Left lung (tissue), 10 donors: ENCODE results near the gene MED12L. TPM values are rescaled to one million over a fixed set of nuclear protein-coding genes. Genes with fewer than 3 reads are reported as not detected.

Source experiments
- ATAC-seq: fragments of 200-7000 bp; cut with Tn5 transposase; one replicate; pipeline ENCODE4 v1.9.1; 2020; ENCODE audit warnings: moderate library complexity
- DNase-seq, 4 donors: peaks; one replicate each; pipeline ENCODE4 v3.0.0-alpha.2; 2013 to 2020
- H3K27ac ChIP-seq, 2 donors: fragments of 200-600 bp; sonication (generic) in 1 of 2; one replicate each; pipeline versions ENCODE4 v1.5.0 to v1.8.0; 2020 to 2021
- H3K27me3 ChIP-seq, 2 donors: fragments of 200-600 bp; sonication (generic) in 1 of 2; one replicate each; pipeline versions ENCODE4 v1.5.0 to v1.8.0; 2020 to 2021
- H3K36me3 ChIP-seq, 2 donors: fragments of 200-600 bp; sonication (generic) in 1 of 2; one replicate each; pipeline versions ENCODE4 v1.5.0 to v1.8.0; 2020 to 2021
- H3K4me1 ChIP-seq, 2 donors: fragments of 200-600 bp; one replicate each; pipeline ENCODE4 v1.8.0; 2021
- H3K4me3 ChIP-seq, 2 donors: fragments of 200-600 bp; sonication (generic) in 1 of 2; one replicate each; pipeline versions ENCODE4 v1.5.0 to v1.8.0; 2020 to 2021; ENCODE audit warnings: mild to moderate bottlenecking in 1 of 2
- H3K9me3 ChIP-seq, 2 donors: fragments of 200-600 bp; sonication (generic) in 1 of 2; one replicate each; pipeline versions ENCODE4 v1.5.0 to v1.8.0; 2020 to 2021
- intact Hi-C, 2 donors: fragments of 100-400 bp; cut with DNase I; formaldehyde crosslinking; loops; one replicate each; pipeline versions ENCODE4 v1.11.2 to v1.14.2; 2022
- polyA plus RNA-seq, 6 donors: library from polyadenylated mRNA; unstranded; fragments of 120-200 nt; gene quantifications; one replicate each; pipeline ENCODE4 v1.2.1, GENCODE V29; 2013; ENCODE audit not compliant: insufficient read length in 6 of 6
- total RNA-seq, 2 donors: library from RNA; stranded (reverse); fragmentation: NEBNext Ultra II Directional; extraction: Animal tissue kit (Norgen Biotek cat#: 25700); gene quantifications; one replicate each; pipeline ENCODE4 v1.2.1, GENCODE V29; 2021
- TF ChIP-seq, protein P1 (sequence below), 2 donors: fragments of 200-600 bp; sonication (generic) in 1 of 2; IDR thresholded peaks; one replicate each; pipeline versions ENCODE4 v1.5.0 to v1.8.0; 2021; ENCODE audit warnings: antibody characterized with exemption in 2 of 2
- donor health status: DM: no; HTN: yes; CAD: no.
- donor health status: DM: no; HTN: no; CAD: no.

The MED12L gene
- total and polyA plus RNA-seq, 8 donors: 0.66 to 1.0 (median 0.77) TPM

DNA sequence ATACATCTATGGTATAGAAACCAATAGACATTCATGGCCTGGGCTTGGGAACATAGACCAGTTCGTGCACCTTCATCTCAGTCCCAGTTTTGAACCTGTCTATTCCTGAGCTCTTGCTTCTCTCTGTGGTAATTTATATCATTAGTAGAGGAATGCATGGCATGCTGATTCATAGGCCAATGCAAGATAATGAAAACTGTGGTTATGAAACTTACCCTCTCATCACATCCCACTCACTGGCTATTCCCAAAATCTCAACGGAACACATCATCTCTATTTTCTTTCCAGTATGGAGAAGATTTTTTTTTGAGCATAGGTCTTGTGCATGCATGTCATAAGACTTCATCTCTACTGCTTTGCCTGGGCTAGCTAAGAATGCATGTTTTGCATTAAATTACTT, 317.8 kb downstream of the MED12L start:
- H3K36me3 ChIP-seq: no peaks in the 10 kb centered on the region
- no peaks in the 10 kb centered on the region for H3K9me3 ChIP-seq
- H3K27me3 ChIP-seq: no peaks in the 10 kb centered on the region
- TF ChIP-seq, protein P1, sequence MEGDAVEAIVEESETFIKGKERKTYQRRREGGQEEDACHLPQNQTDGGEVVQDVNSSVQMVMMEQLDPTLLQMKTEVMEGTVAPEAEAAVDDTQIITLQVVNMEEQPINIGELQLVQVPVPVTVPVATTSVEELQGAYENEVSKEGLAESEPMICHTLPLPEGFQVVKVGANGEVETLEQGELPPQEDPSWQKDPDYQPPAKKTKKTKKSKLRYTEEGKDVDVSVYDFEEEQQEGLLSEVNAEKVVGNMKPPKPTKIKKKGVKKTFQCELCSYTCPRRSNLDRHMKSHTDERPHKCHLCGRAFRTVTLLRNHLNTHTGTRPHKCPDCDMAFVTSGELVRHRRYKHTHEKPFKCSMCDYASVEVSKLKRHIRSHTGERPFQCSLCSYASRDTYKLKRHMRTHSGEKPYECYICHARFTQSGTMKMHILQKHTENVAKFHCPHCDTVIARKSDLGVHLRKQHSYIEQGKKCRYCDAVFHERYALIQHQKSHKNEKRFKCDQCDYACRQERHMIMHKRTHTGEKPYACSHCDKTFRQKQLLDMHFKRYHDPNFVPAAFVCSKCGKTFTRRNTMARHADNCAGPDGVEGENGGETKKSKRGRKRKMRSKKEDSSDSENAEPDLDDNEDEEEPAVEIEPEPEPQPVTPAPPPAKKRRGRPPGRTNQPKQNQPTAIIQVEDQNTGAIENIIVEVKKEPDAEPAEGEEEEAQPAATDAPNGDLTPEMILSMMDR (IDR thresholded peaks at IDR 0.05): no peak
- no peak overlapping the region for H3K4me3 ChIP-seq
- ATAC-seq (peak; percentile 16), DNase-seq (no peak)
- no peak overlapping the region for H3K27ac ChIP-seq
- peaks cover 0 to 18% of the 10 kb centered on the region in 2 donors for H3K4me1 ChIP-seq
- intact Hi-C loops: no loop called here

DNA sequence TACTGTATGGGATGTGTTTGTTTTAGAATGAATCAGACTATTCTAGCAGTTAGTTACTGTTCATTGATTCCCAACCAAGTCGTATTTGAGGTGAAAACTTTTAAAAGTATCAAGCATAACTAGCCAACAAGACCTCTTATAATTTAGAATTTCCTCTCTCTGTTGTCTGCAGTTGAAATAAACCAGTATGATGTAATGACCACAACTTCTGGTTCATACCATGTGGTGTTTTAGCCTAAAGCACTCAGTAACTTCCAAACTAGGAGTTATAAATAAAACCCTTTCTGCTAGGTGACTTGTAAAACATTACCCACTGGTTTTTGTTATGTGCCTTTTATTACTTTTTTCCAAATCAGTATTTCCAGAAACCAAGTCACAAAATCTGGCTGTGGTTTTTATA, 318.9 kb downstream of the MED12L start:
- Histone ChIP-seq H3K4me3 (no peak overlapping the region), H3K27me3 (no peaks in the 10 kb centered on the region), H3K9me3 (no peaks in the 10 kb centered on the region), H3K4me1 (peaks cover 0 to 9% of the 10 kb centered on the region in 2 donors), H3K36me3 (no peaks in the 10 kb centered on the region), H3K27ac (no peak overlapping the region)
- peak; percentile 32 for ATAC-seq
- DNase-seq: no peak
- TF ChIP-seq, protein P1 (IDR thresholded peaks at IDR 0.05): no peak
- intact Hi-C loops: no loop called here

DNA sequence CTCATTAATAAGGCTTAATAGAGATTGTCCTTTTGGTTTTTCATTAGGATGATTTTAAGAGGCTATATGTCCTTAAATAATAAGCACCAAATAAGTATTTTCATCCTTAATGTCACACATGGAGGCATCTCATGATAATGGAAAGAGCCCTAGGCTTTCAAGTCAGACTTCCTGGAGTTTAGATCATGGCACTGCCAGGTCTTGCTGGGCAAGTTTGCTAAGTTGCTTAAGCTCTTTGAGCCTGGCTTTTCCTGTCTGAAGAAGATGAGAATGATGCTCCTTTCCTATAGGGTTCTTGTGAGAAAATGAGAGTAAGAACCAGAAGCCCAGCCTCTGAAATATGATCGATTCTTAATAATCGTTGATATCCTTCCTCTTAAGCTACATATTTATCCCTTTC, 322.5 kb downstream of the MED12L start:
- Histone ChIP-seq H3K27ac (no peak overlapping the region), H3K9me3 (no peaks in the 10 kb centered on the region), H3K4me1 (peaks cover 0 to 8% of the 10 kb centered on the region in 2 donors), H3K4me3 (no peak overlapping the region), H3K27me3 (no peaks in the 10 kb centered on the region), H3K36me3 (no peaks in the 10 kb centered on the region)
- intact Hi-C loops: no loop called here
- TF ChIP-seq, protein P1 (IDR thresholded peaks at IDR 0.05): no peak
- ATAC-seq (no peak), DNase-seq (no peak)

DNA sequence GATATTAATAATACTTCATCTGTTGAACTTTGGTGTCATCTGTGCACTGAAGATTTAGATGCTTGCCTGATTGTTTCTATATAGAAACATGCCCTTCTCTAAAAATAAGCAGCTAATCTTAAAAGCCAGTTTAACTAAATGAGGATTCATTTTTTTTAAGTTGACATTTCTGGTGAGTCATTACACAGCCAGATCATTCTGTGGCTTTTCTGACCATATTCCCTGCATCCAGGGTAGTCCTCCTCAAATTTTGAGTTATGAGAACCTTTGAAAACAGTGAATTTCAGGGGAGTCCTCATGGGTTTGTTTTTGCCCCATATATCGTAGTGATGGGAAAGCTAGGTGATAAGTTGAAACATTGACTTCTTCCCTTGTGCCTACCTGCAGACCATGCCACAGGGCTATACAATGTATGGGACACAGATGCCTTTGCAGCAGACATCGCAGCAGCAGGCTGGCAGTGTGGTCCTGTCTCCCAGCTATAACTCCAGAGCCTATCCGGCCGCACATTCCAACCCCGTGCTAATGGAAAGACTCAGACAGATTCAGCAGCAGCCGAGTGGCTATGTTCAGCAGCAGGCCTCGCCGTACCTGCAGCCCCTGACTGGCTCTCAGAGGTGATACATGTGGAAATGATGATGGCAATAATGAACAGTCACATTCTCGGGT, 325.6 kb downstream of the MED12L start:
- no peak for ATAC-seq
- Histone ChIP-seq H3K36me3 (no peaks in the 10 kb centered on the region), H3K27me3 (no peaks in the 10 kb centered on the region), H3K9me3 (no peaks in the 10 kb centered on the region), H3K4me3 (no peak overlapping the region), H3K27ac (no peak overlapping the region), H3K4me1 (no peaks in the 10 kb centered on the region)
- intact Hi-C loops: no loop called here
- DNase-seq: peak in 1 of 4 donors; percentile 50
- TF ChIP-seq, protein P1 (IDR thresholded peaks at IDR 0.05): no peak

DNA sequence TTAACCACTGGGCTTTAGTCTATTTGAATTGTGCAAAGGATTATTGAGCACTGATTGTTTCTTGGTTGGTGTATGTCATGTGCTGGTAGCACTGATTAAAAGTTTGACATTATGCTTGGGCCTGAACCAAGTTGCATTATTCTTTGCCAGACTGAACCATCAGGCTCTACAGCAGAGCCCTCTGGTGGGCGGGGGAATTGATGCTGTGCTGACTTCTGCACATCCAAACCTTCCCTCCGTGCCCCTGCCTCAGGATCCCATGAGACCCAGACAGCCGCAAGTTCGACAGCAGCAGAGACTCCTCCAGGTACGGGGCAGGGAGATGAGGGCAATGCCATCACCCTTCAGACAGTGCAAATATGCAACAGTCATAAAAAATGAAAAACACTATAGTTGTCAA, 327.5 kb downstream of the MED12L start:
- no peaks in the 10 kb centered on the region for H3K36me3 ChIP-seq
- H3K4me1 ChIP-seq: no peaks in the 10 kb centered on the region
- intact Hi-C loops: no loop called here
- no peak overlapping the region for H3K27ac ChIP-seq
- H3K27me3 ChIP-seq: no peaks in the 10 kb centered on the region
- DNase-seq (peak in 1 of 4 donors; percentile 61), ATAC-seq (no peak)
- no peak overlapping the region for H3K4me3 ChIP-seq
- no peaks in the 10 kb centered on the region for H3K9me3 ChIP-seq
- TF ChIP-seq, protein P1 (IDR thresholded peaks at IDR 0.05): no peak
